Measurements from ENCODE around the gene CTNNA3.

DNA sequence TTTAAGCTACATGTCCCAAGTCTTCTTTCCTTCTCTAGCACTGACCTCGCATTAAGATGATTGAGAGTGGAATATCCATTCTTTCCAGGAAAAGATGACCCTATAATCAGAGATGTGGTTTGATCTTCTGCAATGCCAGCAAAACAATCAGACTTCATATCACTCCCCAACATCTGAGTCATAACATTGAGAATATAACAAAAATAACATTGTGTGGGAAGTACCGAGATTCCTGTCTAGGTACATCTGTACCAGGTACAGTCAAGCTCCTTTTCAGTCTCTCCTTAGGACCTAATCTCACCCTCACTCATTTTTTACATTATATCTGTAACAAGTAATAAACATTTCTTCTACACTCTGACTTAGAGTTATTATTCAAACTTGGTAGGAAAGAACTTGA, 568.6 kb downstream of the CTNNA3 start:
- no peak for TF ChIP-seq POLR2A (IDR thresholded peaks at IDR 0.05)
- TF ChIP-seq, protein P1, sequence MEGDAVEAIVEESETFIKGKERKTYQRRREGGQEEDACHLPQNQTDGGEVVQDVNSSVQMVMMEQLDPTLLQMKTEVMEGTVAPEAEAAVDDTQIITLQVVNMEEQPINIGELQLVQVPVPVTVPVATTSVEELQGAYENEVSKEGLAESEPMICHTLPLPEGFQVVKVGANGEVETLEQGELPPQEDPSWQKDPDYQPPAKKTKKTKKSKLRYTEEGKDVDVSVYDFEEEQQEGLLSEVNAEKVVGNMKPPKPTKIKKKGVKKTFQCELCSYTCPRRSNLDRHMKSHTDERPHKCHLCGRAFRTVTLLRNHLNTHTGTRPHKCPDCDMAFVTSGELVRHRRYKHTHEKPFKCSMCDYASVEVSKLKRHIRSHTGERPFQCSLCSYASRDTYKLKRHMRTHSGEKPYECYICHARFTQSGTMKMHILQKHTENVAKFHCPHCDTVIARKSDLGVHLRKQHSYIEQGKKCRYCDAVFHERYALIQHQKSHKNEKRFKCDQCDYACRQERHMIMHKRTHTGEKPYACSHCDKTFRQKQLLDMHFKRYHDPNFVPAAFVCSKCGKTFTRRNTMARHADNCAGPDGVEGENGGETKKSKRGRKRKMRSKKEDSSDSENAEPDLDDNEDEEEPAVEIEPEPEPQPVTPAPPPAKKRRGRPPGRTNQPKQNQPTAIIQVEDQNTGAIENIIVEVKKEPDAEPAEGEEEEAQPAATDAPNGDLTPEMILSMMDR (IDR thresholded peaks at IDR 0.05), result no peak

All from lower leg skin (tissue), 3 donors.